Upper lobe of left lung (tissue), 6 donors: ENCODE results near the gene PHLDA1. TPM values are rescaled to one million over a fixed set of nuclear protein-coding genes. Genes with fewer than 3 reads are reported as not detected.
"Not testable (repeated sequence)": the region's sequence is repeated elsewhere in the genome, so short reads cannot be mapped to it uniquely, and the experiment has no call there.

ENCODE experiments used
- ATAC-seq, 2 donors: fragments of 200-7000 bp; cut with Tn5 transposase; one replicate each; pipeline ENCODE4 v1.9.1; 2022; ENCODE audit warnings: mild to moderate bottlenecking in 2 of 2, moderate library complexity in 2 of 2; ENCODE audit not compliant: low FRiP score in 2 of 2
- DNase-seq, 2 donors: peaks; one replicate each; pipeline ENCODE4 v3.0.0-alpha.2; 2019 to 2020
- H3K27ac ChIP-seq, 4 donors: fragments of 200-600 bp; sonication (generic); one replicate each; pipeline ENCODE4 v1.5.1; 2016 to 2019
- H3K27me3 ChIP-seq, 4 donors: fragments of 200-600 bp; sonication (generic); one replicate each; pipeline ENCODE4 v1.5.1; 2017 to 2019
- H3K36me3 ChIP-seq, 4 donors: fragments of 200-600 bp; sonication (generic); one replicate each; pipeline ENCODE4 v1.5.1; 2016 to 2019
- H3K4me1 ChIP-seq, 4 donors: fragments of 200-600 bp; sonication (generic); one replicate each; pipeline ENCODE4 v1.5.1; 2018 to 2019
- H3K4me3 ChIP-seq, 4 donors: fragments of 200-600 bp; sonication (generic); one replicate each; pipeline ENCODE4 v1.5.1; 2017 to 2019; ENCODE audit warnings: mild to moderate bottlenecking in 2 of 4, moderate library complexity in 1 of 4
- H3K9me3 ChIP-seq, 4 donors: fragments of 200-600 bp; sonication (generic); one replicate each; pipeline ENCODE4 v1.5.1; 2018 to 2019
- EP300 ChIP-seq, 4 donors: sonication (generic); formaldehyde crosslinking; IDR thresholded peaks; one replicate each; pipeline ENCODE4 v1.5.1; 2017; ENCODE audit warnings: antibody characterized with exemption in 4 of 4, control low read depth in 2 of 4
- POLR2A ChIP-seq, 4 donors: fragments of 450-650 bp; IDR thresholded peaks; one replicate each; pipeline ENCODE4 v1.5.1; 2016 to 2017; ENCODE audit warnings: antibody characterized with exemption in 4 of 4, mild to moderate bottlenecking in 2 of 4
- POLR2AphosphoS5 ChIP-seq, 2 donors: sonication (generic); formaldehyde crosslinking; IDR thresholded peaks; one replicate each; pipeline ENCODE4 v1.5.1; 2017; ENCODE audit warnings: antibody characterized with exemption in 2 of 2
- WGBS, 2 donors: methylation state at CpG; one replicate each; pipeline ENCODE4 v1.1.5; 2017 to 2018; 5-methylcytosine and 5-hydroxymethylcytosine counted together
- total RNA-seq, 6 donors: library from RNA; depleted of rRNA in 4 of 6; stranded (reverse); fragments of >200 nt in 4 of 6; gene quantifications; one replicate each; pipeline versions ENCODE4 v1.1.0 to v1.2.1, GENCODE V29; 2016 to 2021
- TF ChIP-seq, protein P1 (sequence below), 6 experiments: fragments of 450-650 bp in 4 of 6; fragments of 200-600 bp in 2 of 6; sonication (generic) in 2 of 6; IDR thresholded peaks; one replicate each; pipeline ENCODE4 v1.5.1; 2016 to 2019; ENCODE audit warnings: antibody characterized with exemption in 6 of 6
- donor health status: DM: no; HTN: no; CAD: no; lungs with moderate emphysema.
- donor health status: DM: no; HTN: yes; CAD: no; lungs with severe emphysema.

Gene PHLDA1
- total RNA-seq, 6 donors from 2014 or later, result 5.2 to 31.2 (median 14.0) TPM

DNA sequence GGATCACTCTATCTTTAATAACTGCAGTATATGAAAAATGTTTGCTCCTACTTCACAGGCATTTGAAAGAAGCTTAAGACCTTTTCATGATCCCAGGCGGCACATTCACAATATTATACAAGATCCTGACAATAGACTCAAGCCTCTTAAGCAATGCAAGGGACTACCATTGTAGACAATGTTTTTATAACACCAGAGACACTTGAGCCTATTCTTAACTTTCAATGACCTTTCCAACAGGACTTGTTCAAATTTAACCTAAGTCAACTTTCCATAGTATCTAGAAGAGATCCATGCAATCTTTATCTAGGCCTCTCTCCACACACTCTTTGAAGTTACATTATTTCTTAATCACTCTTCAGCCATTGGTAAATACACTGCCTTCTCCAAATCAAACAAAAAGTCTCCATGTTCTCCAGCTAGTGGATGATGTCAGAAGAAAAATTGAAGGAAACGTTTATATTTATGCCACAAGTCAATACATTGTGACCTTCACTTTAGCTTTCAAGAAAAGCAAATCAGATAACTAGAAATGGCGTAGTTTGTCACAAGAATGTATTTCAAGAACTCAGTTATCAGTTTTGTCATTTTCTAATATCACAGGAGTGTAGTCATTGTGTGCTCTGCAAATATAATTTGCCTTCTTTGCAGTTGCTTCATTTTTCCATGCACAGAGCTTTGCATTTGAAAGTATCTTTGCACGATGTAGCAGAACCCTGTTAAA is 41.2 kb downstream of the PHLDA1 start:
- DNase-seq (no peak), ATAC-seq (peak; percentile 52 to 88)
- H3K27me3 ChIP-seq, result no peaks in the 10 kb centered on the region
- H3K4me3 ChIP-seq, result no peak overlapping the region
- no peaks in the 10 kb centered on the region for H3K9me3 ChIP-seq
- H3K4me1 ChIP-seq, result peaks cover 0 to 8% (median 3%) of the 10 kb centered on the region in 4 donors
- no peaks in the 10 kb centered on the region for H3K36me3 ChIP-seq
- WGBS, 2 donors, result 57 to 68% methylated on average over 4 of the region's 4 CpGs
- H3K27ac ChIP-seq, result no peak overlapping the region
- TF ChIP-seq POLR2A (IDR thresholded peaks at IDR 0.05), result no peak
- TF ChIP-seq, protein P1, sequence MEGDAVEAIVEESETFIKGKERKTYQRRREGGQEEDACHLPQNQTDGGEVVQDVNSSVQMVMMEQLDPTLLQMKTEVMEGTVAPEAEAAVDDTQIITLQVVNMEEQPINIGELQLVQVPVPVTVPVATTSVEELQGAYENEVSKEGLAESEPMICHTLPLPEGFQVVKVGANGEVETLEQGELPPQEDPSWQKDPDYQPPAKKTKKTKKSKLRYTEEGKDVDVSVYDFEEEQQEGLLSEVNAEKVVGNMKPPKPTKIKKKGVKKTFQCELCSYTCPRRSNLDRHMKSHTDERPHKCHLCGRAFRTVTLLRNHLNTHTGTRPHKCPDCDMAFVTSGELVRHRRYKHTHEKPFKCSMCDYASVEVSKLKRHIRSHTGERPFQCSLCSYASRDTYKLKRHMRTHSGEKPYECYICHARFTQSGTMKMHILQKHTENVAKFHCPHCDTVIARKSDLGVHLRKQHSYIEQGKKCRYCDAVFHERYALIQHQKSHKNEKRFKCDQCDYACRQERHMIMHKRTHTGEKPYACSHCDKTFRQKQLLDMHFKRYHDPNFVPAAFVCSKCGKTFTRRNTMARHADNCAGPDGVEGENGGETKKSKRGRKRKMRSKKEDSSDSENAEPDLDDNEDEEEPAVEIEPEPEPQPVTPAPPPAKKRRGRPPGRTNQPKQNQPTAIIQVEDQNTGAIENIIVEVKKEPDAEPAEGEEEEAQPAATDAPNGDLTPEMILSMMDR (IDR thresholded peaks at IDR 0.05), result no peak
- no peak for TF ChIP-seq POLR2AphosphoS5 (IDR thresholded peaks at IDR 0.05)
- peak in 1 of 4 donors; percentile 40 for TF ChIP-seq EP300 (IDR thresholded peaks at IDR 0.05)

DNA sequence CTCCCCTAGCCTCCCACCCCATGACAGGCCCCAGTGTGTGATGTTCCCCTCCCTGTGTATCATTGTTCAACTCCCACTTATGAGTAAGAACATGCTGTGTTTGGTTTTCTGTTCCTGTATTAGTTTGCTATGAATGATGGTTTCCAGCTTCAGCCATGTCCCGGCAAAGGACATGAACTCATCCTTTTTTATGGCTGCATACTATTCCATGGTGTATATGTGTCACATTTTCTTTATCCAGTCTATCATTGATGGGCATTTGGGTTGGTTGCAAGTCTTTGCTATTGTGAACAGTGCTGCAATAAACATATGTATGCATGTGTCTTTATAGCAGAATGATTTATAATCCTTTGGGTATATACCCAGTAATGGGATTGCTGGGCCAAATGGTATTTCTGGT is 43.9 kb downstream of the PHLDA1 start:
- not testable (repeated sequence) for H3K36me3 ChIP-seq, H3K4me3 ChIP-seq, H3K27ac ChIP-seq, H3K27me3 ChIP-seq, ATAC-seq, H3K9me3 ChIP-seq, DNase-seq
- 75 to 94% methylated on average over 1 of the region's 1 CpG for WGBS, 2 donors
- peaks cover 2 to 10% (median 8%) of the 10 kb centered on the region in 4 donors for H3K4me1 ChIP-seq

DNA sequence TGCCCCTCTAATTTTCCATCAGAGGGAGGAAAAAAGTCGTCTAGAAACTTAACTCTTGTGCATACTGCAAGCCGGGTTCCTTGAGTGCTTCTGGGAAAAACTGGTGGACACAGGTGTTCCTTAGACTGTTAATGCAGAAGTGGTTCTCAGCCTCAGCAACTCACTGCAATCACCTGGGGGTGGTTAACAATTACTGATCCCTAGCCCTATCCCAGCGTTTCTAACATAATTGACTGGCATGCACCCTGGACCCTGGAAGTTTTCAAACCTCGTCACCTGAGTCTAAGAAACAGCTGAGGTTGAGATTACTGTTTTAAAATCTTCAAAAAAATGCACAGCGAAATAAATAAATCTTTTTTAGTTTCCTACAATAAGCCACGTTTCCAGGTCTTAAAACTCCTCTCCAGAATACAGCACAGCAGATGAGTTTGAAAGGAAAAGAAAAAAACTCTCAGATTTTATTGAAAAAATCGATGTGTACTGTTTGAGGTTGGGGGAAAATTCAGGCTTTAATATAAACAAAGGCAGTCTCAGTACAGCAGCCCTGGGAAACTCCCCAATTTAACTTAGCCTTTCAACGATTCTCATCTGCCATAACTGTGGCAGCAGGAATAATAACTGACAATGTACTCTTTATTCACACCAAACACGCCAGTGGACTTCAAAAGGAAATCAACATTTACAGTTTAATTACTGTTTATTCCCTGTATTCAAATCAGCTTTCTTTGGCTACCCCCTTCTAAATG is 45.4 kb downstream of the PHLDA1 start:
- 49 to 56% methylated on average over 9 of the region's 9 CpGs for WGBS, 2 donors
- TF ChIP-seq POLR2AphosphoS5 (IDR thresholded peaks at IDR 0.05) (no peak), EP300 (IDR thresholded peaks at IDR 0.05) (no peak), POLR2A (IDR thresholded peaks at IDR 0.05) (no peak)
- TF ChIP-seq, protein P1 (IDR thresholded peaks at IDR 0.05), result no peak
- DNase-seq (no peak), ATAC-seq (no peak)
- H3K27ac ChIP-seq, result no peak overlapping the region
- no peaks in the 10 kb centered on the region for H3K9me3 ChIP-seq
- no peaks in the 10 kb centered on the region for H3K27me3 ChIP-seq
- H3K4me1 ChIP-seq, result peaks cover 8 to 24% (median 20%) of the 10 kb centered on the region in 4 donors
- H3K4me3 ChIP-seq, result no peak overlapping the region
- H3K36me3 ChIP-seq, result no peaks in the 10 kb centered on the region

DNA sequence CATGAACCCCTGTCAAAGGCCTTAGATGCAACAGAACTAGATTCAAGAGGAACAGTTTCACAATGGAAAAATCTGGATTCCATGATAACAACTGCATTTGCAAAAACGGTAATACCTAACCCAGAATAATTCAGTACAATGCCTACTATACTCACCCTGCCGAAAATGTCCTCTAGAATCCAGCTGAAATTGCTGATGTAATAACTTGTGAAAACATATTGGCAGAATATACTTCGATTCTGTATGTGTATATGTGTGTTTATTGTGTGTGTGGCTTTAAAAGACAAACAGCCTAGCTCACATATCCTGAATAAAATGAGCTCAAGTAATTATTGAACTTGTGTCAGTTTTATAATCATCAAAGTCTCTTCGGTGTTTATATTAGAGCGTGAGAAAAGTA is 46.0 kb downstream of the PHLDA1 start:
- Histone ChIP-seq H3K36me3 (no peaks in the 10 kb centered on the region), H3K4me3 (no peak overlapping the region), H3K27me3 (no peaks in the 10 kb centered on the region), H3K9me3 (no peaks in the 10 kb centered on the region), H3K27ac (no peak overlapping the region), H3K4me1 (peaks cover 8 to 28% (median 21%) of the 10 kb centered on the region in 4 donors)
- TF ChIP-seq POLR2AphosphoS5 (IDR thresholded peaks at IDR 0.05) (no peak), POLR2A (IDR thresholded peaks at IDR 0.05) (no peak), EP300 (IDR thresholded peaks at IDR 0.05) (no peak)
- TF ChIP-seq, protein P1 (IDR thresholded peaks at IDR 0.05), result no peak
- 70 to 75% methylated on average over 5 of the region's 5 CpGs for WGBS, 2 donors
- ATAC-seq (no peak), DNase-seq (no peak)

DNA sequence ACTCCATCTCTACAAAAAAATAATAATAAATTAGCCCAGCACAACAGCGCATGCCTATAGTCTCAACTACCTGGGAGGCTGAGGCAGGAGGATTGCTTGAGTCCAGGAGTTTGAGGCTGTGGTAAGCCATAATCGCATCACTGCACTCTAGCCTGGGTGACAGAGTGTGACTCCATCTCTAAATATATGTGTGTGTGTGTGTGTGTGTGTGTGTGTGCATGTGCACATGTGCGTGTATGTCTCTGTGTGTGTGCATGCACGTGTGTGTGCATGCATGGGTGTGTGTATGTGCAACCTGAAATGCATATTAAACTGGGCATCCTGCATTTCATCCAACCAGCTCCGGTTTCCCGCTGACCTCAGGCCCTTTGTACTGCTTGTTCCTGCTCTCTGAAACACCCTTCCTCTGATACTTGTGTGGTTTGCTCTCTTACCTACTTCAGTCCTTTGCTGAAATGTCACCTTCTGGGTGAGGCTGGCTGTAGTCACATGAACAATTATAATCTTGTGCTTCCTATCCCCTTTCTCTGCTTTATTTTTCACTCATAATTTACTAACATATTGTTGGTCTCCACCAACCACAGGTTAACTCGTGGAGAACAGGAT is 46.9 kb downstream of the PHLDA1 start:
- DNase-seq (no peak), ATAC-seq (no peak)
- Histone ChIP-seq H3K4me1 (peaks cover 7 to 26% (median 21%) of the 10 kb centered on the region in 4 donors), H3K4me3 (no peak overlapping the region), H3K27ac (no peak overlapping the region), H3K36me3 (no peaks in the 10 kb centered on the region), H3K9me3 (no peaks in the 10 kb centered on the region), H3K27me3 (no peaks in the 10 kb centered on the region)
- WGBS, 2 donors, result 82 to 87% methylated on average over 7 of the region's 7 CpGs
- TF ChIP-seq, protein P1 (IDR thresholded peaks at IDR 0.05), result no peak
- no peak for TF ChIP-seq EP300 (IDR thresholded peaks at IDR 0.05)
- TF ChIP-seq POLR2AphosphoS5 (IDR thresholded peaks at IDR 0.05), result no peak
- no peak for TF ChIP-seq POLR2A (IDR thresholded peaks at IDR 0.05)

DNA sequence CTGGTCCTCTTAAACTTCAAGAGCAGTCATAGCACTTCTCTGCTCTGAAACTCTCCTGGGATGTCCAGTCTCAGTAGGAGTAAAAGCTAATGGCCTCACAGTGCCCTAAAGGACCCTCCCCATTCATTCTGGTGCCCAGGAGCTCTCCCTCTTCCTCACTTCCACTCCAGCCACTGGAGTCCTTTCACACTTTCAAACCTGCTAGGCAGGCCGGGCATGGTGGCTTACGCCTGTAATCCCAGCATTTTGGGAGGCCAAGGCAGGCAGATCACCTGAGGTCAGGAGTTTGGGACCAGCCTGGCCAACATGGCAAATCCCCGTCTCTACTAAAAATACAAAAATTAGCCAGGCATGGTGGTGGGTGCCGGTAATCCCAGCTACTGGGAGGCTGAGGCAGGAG is 47.7 kb downstream of the PHLDA1 start:
- H3K4me1 ChIP-seq, result peaks cover 15 to 32% (median 26%) of the 10 kb centered on the region in 4 donors
- H3K27ac ChIP-seq, result peak overlapping the region in 2 of 4 donors; percentile 58 to 67
- H3K36me3 ChIP-seq, H3K27me3 ChIP-seq, DNase-seq, H3K4me3 ChIP-seq, H3K9me3 ChIP-seq, ATAC-seq: not testable (repeated sequence)
- 97 to 100% methylated on average over 4 of the region's 4 CpGs for WGBS, 2 donors
